ENCODE measurements around the gene IQCH.
"Not testable (repeated sequence)": the region's sequence is repeated elsewhere in the genome, so short reads cannot be mapped to it uniquely, and the experiment has no call there.

Gene IQCH

DNA sequence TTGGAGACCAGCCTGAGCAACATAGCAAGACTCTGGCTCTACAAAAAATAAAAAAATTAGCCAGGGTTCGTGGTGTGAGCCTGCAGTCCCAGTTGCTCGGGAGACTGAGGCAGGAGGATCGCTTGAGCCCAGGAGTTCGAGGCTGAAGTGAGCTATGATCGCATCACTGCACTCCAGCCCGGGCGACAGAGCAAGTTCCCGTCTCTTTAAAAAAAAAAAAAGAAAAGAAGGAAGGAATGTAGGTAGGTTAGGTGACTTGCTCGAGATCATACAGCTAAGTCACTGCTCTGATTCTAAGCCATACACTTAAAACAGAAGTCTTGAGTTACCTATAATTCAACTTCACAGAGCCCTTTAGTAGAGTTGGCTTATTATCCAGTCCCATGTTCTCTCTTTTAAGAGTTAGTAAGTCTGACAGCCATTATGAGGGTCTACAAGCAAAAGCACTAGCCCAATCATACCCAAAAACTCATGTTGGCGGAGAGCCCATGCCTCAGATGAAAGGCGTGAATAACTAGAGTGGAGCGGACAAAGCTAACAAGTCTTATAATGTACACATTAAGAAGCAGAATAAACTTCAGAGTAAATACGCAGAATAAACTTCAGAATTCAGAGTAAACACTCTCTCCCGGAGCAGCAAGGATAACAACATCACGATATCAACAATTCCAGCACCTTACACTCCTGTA is 893 bp upstream of the IQCH start:
- peak overlapping the region; percentile 79 for H2AFZ ChIP-seq (ENCODE audit: low read depth, low read length)
- peaks cover 10% of the 10 kb centered on the region for H3K4me1 ChIP-seq (ENCODE audit: insufficient read depth, low read length)
- H3K9me3 ChIP-seq (ENCODE audit: low read length) = no peaks in the 10 kb centered on the region
- no peaks in the 10 kb centered on the region for H3K36me3 ChIP-seq (ENCODE audit: insufficient read depth, low read length)
- H3K4me3 ChIP-seq (ENCODE audit: low read length) = peak overlapping the region; percentile 96
- H3K27me3 ChIP-seq (ENCODE audit: insufficient read depth, low read length) = no peaks in the 10 kb centered on the region

DNA sequence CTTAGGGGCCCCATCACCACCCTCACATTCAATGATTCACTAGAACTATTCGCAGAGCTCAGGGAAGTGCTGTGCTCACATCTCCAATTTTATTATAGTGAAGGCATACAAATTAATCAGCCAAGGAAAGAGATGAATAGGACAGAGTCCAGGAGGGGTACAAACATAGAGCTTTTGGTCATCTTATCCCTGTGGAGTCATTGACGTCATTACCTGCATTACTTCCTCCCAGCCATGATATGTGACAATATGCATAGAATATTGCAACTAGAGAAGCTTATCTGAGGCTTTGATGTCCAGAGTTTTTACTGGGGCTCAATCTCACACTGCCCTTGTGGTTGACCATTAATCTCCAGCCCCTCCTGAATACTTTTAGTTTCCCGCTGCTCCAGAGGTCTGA is 1.5 kb downstream of the IQCH start:
- no peaks in the 10 kb centered on the region for H3K27me3 ChIP-seq (ENCODE audit: insufficient read depth, low read length)
- H3K4me1 ChIP-seq (ENCODE audit: insufficient read depth, low read length) = peaks cover 10% of the 10 kb centered on the region
- no peaks in the 10 kb centered on the region for H3K9me3 ChIP-seq (ENCODE audit: low read length)
- H3K4me3 ChIP-seq (ENCODE audit: low read length) = no peak overlapping the region
- no peaks in the 10 kb centered on the region for H3K36me3 ChIP-seq (ENCODE audit: insufficient read depth, low read length)
- no peak overlapping the region for H2AFZ ChIP-seq (ENCODE audit: low read depth, low read length)

DNA sequence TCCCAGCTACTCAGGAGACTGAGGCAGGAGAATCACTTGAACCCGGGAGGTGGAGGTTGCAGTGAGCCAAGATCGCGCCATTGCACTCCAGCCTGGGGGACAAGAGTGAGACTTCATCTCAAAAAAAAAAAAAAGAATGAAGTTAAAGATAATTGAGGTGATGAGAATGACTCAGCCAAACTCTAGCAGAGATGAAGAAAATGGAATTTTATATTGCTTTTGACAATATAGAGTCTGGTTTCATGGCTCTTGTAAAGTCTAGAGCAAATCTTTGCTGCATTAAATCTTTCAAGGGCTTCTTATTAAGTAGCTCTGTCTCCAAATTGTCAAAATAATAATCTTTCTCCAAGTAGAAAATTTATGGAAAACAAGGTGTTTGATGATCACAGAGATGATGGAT is 3.8 kb downstream of the IQCH start:
- H3K36me3 ChIP-seq (ENCODE audit: insufficient read depth, low read length); H2AFZ ChIP-seq (ENCODE audit: low read depth, low read length); H3K4me3 ChIP-seq (ENCODE audit: low read length); H3K27me3 ChIP-seq (ENCODE audit: insufficient read depth, low read length); H3K9me3 ChIP-seq (ENCODE audit: low read length); H3K4me1 ChIP-seq (ENCODE audit: insufficient read depth, low read length): not testable (repeated sequence)

DNA sequence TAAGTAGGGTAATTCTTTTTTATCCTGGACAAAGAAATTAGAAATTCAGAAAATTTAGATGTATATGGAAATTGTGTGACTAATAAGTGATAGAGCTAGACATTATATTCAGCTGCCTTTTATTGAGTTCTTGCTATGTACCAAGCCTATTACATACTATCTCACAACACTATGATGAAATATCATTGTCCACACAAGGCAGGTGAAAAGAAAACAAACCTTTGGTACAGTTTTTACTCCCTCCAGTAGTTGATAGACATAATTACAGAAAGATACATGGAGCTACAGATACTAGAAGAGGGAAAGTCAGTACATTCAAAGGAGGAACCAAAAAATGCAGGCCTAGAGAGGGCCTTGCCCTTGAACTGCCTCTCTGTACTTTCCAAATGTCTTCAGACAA is 4.8 kb downstream of the IQCH start:
- Histone ChIP-seq H3K4me1 (ENCODE audit: insufficient read depth, low read length) (peaks cover 2% of the 10 kb centered on the region), H2AFZ (ENCODE audit: low read depth, low read length) (no peak overlapping the region), H3K36me3 (ENCODE audit: insufficient read depth, low read length) (no peaks in the 10 kb centered on the region), H3K27me3 (ENCODE audit: insufficient read depth, low read length) (no peaks in the 10 kb centered on the region), H3K9me3 (ENCODE audit: low read length) (no peaks in the 10 kb centered on the region), H3K4me3 (ENCODE audit: low read length) (no peak overlapping the region)

DNA sequence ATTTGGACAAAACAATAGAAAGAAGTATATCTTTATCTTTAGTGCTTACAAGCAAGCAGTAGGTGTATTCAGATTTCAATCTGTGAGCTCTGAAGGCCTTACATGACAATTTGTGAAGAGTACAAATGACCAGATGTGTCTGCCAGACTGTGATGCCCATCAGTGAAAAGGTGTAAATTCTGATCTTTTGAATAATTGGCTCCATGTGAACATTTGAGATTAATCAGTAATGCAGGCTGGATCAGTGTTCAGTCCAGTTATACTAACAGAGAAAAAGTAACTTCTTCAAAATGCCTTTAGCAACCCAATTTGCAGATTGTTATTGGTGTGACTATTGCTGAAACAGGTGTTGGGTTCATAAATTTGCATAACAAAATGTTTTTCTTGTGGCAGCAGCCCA is 5.2 kb downstream of the IQCH start:
- Histone ChIP-seq H3K4me1 (ENCODE audit: insufficient read depth, low read length) (peaks cover 2% of the 10 kb centered on the region), H3K4me3 (ENCODE audit: low read length) (no peak overlapping the region), H3K27me3 (ENCODE audit: insufficient read depth, low read length) (no peaks in the 10 kb centered on the region), H2AFZ (ENCODE audit: low read depth, low read length) (no peak overlapping the region), H3K9me3 (ENCODE audit: low read length) (no peaks in the 10 kb centered on the region), H3K36me3 (ENCODE audit: insufficient read depth, low read length) (no peaks in the 10 kb centered on the region)

DNA sequence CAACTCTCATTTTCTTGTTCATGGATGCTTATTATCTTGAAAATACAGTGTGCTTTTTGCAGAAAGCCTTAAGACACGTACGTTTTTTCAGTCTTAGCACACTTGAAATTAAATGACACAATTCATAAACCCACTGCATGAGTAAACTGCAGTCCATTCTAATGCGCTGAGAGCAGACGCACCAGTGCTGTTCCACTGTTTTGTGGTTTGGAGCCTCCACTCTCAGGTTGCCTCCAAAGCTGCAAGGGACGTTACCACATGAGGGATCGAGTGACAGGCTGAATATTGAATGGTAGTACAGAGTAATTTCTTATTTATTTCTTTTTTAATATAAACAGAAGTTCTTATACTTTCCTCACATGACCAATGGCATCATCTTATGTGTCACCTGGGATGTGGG is 12.3 kb downstream of the IQCH start:
- Histone ChIP-seq H3K27me3 (ENCODE audit: insufficient read depth, low read length) (no peaks in the 10 kb centered on the region), H3K4me3 (ENCODE audit: low read length) (no peak overlapping the region), H3K9me3 (ENCODE audit: low read length) (no peaks in the 10 kb centered on the region), H2AFZ (ENCODE audit: low read depth, low read length) (no peak overlapping the region), H3K4me1 (ENCODE audit: insufficient read depth, low read length) (no peaks in the 10 kb centered on the region), H3K36me3 (ENCODE audit: insufficient read depth, low read length) (no peaks in the 10 kb centered on the region)

DNA sequence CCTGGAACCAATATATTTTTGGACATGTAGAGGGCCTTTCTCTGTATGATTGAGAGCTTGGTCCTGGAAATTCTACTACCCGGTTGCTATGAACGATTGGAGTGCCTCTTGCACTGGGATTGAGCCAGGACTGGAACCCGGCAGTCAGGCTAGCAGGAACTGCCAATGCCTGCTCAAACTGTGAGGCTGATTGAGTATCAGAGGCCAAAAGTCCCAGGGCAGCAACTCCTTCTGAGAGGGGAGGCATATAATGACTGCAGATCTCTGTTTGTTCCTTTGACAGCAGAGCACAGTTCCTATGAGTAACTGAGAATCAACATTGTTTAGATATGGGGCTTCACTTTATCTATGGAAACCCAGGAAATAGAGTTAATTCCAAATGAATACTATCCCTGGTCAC is 12.9 kb downstream of the IQCH start:
- Histone ChIP-seq H2AFZ (ENCODE audit: low read depth, low read length) (no peak overlapping the region), H3K27me3 (ENCODE audit: insufficient read depth, low read length) (no peaks in the 10 kb centered on the region), H3K4me3 (ENCODE audit: low read length) (no peak overlapping the region), H3K36me3 (ENCODE audit: insufficient read depth, low read length) (no peaks in the 10 kb centered on the region), H3K4me1 (ENCODE audit: insufficient read depth, low read length) (no peaks in the 10 kb centered on the region), H3K9me3 (ENCODE audit: low read length) (no peaks in the 10 kb centered on the region)

DNA sequence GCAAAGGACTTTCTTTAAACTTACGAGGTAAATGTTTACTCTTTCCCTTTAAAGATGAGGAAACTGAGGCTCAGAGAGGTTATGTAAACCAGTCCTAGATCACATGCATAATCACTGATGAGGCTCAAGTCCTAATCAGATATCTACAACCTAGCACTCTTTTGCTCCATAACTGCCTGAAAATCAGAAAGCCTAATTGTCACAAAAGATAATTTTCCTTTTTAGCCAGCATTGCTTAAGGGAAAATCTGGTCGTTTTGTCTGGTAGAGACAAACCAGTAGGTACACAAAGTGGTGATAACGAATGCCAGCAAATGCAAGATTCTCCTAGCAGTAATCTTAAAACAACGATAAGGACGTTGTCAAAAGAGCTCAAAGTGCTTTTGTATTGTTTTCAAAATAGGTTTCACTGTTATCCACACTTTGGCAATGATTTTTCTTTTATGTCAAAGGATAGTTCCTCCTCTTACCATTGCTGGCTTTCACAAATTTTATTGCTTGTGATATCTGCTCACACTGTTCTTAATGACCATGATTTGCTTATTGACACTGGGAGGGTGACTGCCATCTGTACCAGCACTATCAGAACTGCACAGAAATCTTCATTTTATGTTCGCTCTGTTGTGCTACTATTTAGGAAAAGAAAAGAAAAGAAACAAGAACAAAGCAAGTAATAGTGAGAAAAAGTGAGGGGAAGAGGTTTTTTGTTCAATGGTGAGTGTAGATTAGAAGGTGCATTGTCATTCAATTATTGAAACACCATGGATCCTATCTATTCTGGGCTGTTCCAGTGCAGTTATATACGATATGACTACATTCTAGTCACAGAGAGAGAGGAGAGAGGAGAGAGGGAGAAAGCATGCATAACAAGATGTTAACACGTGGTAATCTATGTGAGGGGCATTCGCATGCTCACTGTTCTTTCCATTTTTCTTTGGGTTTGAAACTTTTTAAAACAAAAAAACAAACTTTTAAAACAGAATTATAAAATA is 13.7 kb downstream of the IQCH start:
- Histone ChIP-seq H3K4me1 (ENCODE audit: insufficient read depth, low read length) (no peaks in the 10 kb centered on the region), H2AFZ (ENCODE audit: low read depth, low read length) (no peak overlapping the region), H3K9me3 (ENCODE audit: low read length) (no peaks in the 10 kb centered on the region), H3K4me3 (ENCODE audit: low read length) (no peak overlapping the region), H3K27me3 (ENCODE audit: insufficient read depth, low read length) (no peaks in the 10 kb centered on the region), H3K36me3 (ENCODE audit: insufficient read depth, low read length) (no peaks in the 10 kb centered on the region)

DNA sequence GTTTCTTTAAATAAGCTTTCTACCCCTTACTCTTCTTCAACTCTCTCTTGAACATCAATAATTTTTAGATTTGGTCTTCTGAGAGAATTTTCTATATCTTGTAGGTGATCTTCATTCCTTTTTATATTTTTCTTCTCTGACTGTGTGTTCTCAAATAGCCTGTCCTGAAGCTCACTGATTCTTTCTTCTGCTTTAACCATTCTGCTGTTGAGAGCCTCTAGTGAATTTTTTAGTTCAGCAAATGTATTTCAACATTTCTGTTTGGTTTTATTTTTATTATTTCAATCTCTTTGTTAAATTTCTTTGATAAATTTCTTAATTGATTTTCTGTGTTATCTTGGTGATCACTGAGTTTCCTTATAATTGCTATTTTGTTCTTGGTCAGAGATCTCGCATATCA is 19.6 kb downstream of the IQCH start:
- Histone ChIP-seq H3K36me3 (ENCODE audit: insufficient read depth, low read length) (no peaks in the 10 kb centered on the region), H3K9me3 (ENCODE audit: low read length) (no peaks in the 10 kb centered on the region), H3K27me3 (ENCODE audit: insufficient read depth, low read length) (no peaks in the 10 kb centered on the region), H3K4me3 (ENCODE audit: low read length) (no peak overlapping the region), H2AFZ (ENCODE audit: low read depth, low read length) (no peak overlapping the region), H3K4me1 (ENCODE audit: insufficient read depth, low read length) (no peaks in the 10 kb centered on the region)

DNA sequence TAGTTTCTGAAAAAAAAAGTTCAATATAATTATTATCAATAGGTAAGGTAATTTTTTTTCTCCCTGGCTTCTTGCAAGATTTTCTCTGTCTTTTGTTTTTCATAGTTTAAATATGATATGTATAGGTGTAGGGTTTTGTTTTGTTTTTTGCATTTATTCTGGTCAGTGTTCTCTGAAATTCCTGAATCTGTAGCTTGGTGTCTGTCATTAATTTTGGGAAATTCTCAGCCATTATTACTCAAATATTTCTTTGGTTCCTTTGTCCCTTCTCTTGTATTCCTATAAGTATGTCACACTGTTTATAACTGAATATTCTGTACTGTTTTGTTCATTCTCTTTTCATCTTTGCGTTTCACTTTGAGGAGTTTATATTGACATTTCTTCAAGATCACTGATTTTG is 22.1 kb downstream of the IQCH start:
- Histone ChIP-seq H3K4me1 (ENCODE audit: insufficient read depth, low read length) (no peaks in the 10 kb centered on the region), H3K4me3 (ENCODE audit: low read length) (no peak overlapping the region), H3K27me3 (ENCODE audit: insufficient read depth, low read length) (no peaks in the 10 kb centered on the region), H2AFZ (ENCODE audit: low read depth, low read length) (no peak overlapping the region), H3K9me3 (ENCODE audit: low read length) (no peaks in the 10 kb centered on the region), H3K36me3 (ENCODE audit: insufficient read depth, low read length) (no peaks in the 10 kb centered on the region)

DNA sequence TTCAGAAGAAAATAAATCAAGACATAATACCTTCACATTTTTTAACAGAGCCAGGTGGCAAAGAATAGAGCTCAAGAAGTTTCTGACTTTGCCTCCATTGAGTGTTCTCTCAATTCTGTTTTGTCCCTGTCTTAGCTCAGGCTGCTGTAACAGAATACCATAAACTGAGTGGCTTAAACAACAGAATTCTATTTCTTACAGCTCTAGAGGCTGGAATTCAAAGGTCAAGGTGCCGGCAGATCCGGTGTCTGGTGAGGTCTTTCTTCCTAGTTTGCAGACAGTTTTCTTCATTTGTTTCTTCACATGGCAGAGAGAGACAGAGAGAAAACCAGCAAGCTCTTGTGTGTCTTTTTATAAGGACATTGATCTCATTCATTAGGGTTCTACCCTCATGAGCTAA is 25.6 kb downstream of the IQCH start:
- Histone ChIP-seq H3K4me1 (ENCODE audit: insufficient read depth, low read length) (no peaks in the 10 kb centered on the region), H3K36me3 (ENCODE audit: insufficient read depth, low read length) (no peaks in the 10 kb centered on the region), H3K27me3 (ENCODE audit: insufficient read depth, low read length) (no peaks in the 10 kb centered on the region), H3K9me3 (ENCODE audit: low read length) (no peaks in the 10 kb centered on the region), H3K4me3 (ENCODE audit: low read length) (no peak overlapping the region), H2AFZ (ENCODE audit: low read depth, low read length) (no peak overlapping the region)

DNA sequence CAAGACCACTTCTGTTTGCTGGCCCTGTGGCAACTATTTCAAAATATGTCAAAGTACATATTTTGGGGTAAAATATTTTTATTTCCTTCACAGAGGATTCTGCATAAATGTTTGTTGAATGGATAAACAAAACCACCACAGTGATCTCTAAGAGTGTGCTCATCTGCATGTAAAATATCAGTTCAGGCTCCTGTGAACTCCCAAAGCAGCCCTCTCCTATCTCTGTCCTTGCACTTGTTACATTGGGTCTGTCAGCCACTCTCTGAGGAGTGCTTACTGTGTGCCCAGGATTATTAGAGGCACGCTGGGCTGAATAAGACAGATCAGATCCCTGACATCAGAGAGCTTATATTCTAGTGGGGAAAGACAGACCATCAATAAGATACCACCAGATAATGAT is 27.1 kb downstream of the IQCH start:
- Histone ChIP-seq H2AFZ (ENCODE audit: low read depth, low read length) (no peak overlapping the region), H3K4me3 (ENCODE audit: low read length) (no peak overlapping the region), H3K4me1 (ENCODE audit: insufficient read depth, low read length) (no peaks in the 10 kb centered on the region), H3K27me3 (ENCODE audit: insufficient read depth, low read length) (no peaks in the 10 kb centered on the region), H3K9me3 (ENCODE audit: low read length) (no peaks in the 10 kb centered on the region), H3K36me3 (ENCODE audit: insufficient read depth, low read length) (no peaks in the 10 kb centered on the region)

DNA sequence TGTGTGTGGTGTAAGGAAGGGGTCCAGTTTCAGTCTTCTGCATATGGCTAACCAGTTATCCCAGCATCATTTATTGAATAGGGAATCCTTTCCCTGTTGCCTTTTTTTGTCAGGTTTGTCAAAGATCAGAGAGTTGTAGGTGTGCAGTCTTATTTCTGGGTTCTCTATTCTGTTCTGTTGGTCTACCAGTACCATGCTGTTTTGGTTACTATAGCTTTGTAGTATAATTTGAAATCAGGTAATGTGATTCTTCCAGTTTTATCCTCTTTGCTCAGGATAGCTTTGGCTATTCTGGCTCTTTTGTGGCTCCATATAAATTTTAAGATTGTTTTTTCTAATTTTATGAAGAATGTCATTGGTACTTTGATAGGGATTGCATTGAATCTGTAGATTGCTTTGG is 31.0 kb downstream of the IQCH start:
- H3K36me3 ChIP-seq (ENCODE audit: insufficient read depth, low read length); H3K4me3 ChIP-seq (ENCODE audit: low read length); H2AFZ ChIP-seq (ENCODE audit: low read depth, low read length); H3K4me1 ChIP-seq (ENCODE audit: insufficient read depth, low read length); H3K9me3 ChIP-seq (ENCODE audit: low read length); H3K27me3 ChIP-seq (ENCODE audit: insufficient read depth, low read length): not testable (repeated sequence)

Data from neuron (in vitro differentiated cells).